ENCODE results near the gene EPB41L4A. TPM values are rescaled to one million over a fixed set of nuclear protein-coding genes. Genes with fewer than 3 reads are reported as not detected.

The EPB41L4A gene
- total RNA-seq, 4 donors from 2014 or later: 8.3 to 33.8 (median 21.6) TPM

GRCh38 chr5:112119969-112120368 is 299.1 kb downstream of the EPB41L4A start:
- no peak for DNase-seq (ENCODE audit: extremely low spot score)
- WGBS: 85% methylated on average over 2 of the region's 2 CpGs
- intact Hi-C loops (cut with DNase I): no loop called here
- Histone ChIP-seq H3K4me1 (no peaks in the 10 kb centered on the region), H3K9me3 (peaks cover 0 to 9% (median 0%) of the 10 kb centered on the region in 4 donors), H3K27ac (replicated peaks in 1 of 4) (no peak overlapping the region), H3K36me3 (no peaks in the 10 kb centered on the region), H3K4me3 (no peak overlapping the region), H3K27me3 (no peaks in the 10 kb centered on the region)
- TF ChIP-seq POLR2AphosphoS5 (IDR thresholded peaks at IDR 0.05) (no peak), CTCF (IDR thresholded peaks at IDR 0.05) (no peak), EP300 (IDR thresholded peaks at IDR 0.05) (no peak), POLR2A (IDR thresholded peaks at IDR 0.05; ENCODE audit: low read depth) (no peak)

GRCh38 chr5:112119508-112119907 is 299.6 kb downstream of the EPB41L4A start:
- WGBS: 79% methylated on average over 3 of the region's 3 CpGs
- DNase-seq (ENCODE audit: extremely low spot score): no peak
- H3K4me3 ChIP-seq: no peak overlapping the region
- H3K9me3 ChIP-seq: peaks cover 0 to 9% (median 0%) of the 10 kb centered on the region in 4 donors
- no peaks in the 10 kb centered on the region for H3K4me1 ChIP-seq
- intact Hi-C loops (cut with DNase I): no loop called here
- no peak overlapping the region for H3K27ac ChIP-seq (replicated peaks in 1 of 4)
- no peaks in the 10 kb centered on the region for H3K36me3 ChIP-seq
- no peaks in the 10 kb centered on the region for H3K27me3 ChIP-seq
- TF ChIP-seq POLR2A (IDR thresholded peaks at IDR 0.05; ENCODE audit: low read depth) (no peak), POLR2AphosphoS5 (IDR thresholded peaks at IDR 0.05) (no peak), CTCF (IDR thresholded peaks at IDR 0.05) (no peak), EP300 (IDR thresholded peaks at IDR 0.05) (no peak)

- Histone ChIP-seq H3K9me3 (peaks cover 0 to 9% (median 0%) of the 10 kb centered on the region in 4 donors), H3K4me1 (no peaks in the 10 kb centered on the region), H3K36me3 (no peaks in the 10 kb centered on the region), H3K4me3 (no peak overlapping the region), H3K27me3 (no peaks in the 10 kb centered on the region), H3K27ac (replicated peaks in 1 of 4) (no peak overlapping the region)
- 73% methylated on average over 1 of the region's 1 CpG for WGBS
- DNase-seq (ENCODE audit: extremely low spot score): no peak
- TF ChIP-seq POLR2A (IDR thresholded peaks at IDR 0.05; ENCODE audit: low read depth): no peak
- intact Hi-C loops (cut with DNase I): no loop called here
Observed at GRCh38 chr5:112117551-112117950, 301.5 kb downstream of the EPB41L4A start.

- Histone ChIP-seq H3K4me1 (no peaks in the 10 kb centered on the region), H3K4me3 (no peak overlapping the region), H3K27me3 (no peaks in the 10 kb centered on the region), H3K9me3 (peaks cover 0 to 9% (median 0%) of the 10 kb centered on the region in 4 donors), H3K36me3 (no peaks in the 10 kb centered on the region), H3K27ac (replicated peaks in 1 of 4) (no peak overlapping the region)
- intact Hi-C loops (cut with DNase I): no loop called here
- DNase-seq (ENCODE audit: extremely low spot score): no peak
- TF ChIP-seq POLR2A (IDR thresholded peaks at IDR 0.05; ENCODE audit: low read depth): no peak
- TF ChIP-seq CTCF (IDR thresholded peaks at IDR 0.05): no peak
- no peak for TF ChIP-seq EP300 (IDR thresholded peaks at IDR 0.05)
Observed at GRCh38 chr5:112116371-112116770, 302.7 kb downstream of the EPB41L4A start.

- H3K27me3 ChIP-seq: no peaks in the 10 kb centered on the region
- no peaks in the 10 kb centered on the region for H3K36me3 ChIP-seq
- no peak overlapping the region for H3K27ac ChIP-seq (replicated peaks in 1 of 4)
- H3K4me1 ChIP-seq: no peaks in the 10 kb centered on the region
- intact Hi-C loops (cut with DNase I): no loop called here
- H3K4me3 ChIP-seq: no peak overlapping the region
- WGBS: 95% methylated on average over 2 of the region's 2 CpGs
- H3K9me3 ChIP-seq: no peaks in the 10 kb centered on the region
- no peak for TF ChIP-seq POLR2A (IDR thresholded peaks at IDR 0.05; ENCODE audit: low read depth)
- TF ChIP-seq POLR2AphosphoS5 (IDR thresholded peaks at IDR 0.05): no peak
- TF ChIP-seq EP300 (IDR thresholded peaks at IDR 0.05): no peak
- no peak for TF ChIP-seq CTCF (IDR thresholded peaks at IDR 0.05)
- no peak for DNase-seq (ENCODE audit: extremely low spot score)
Observed at GRCh38 chr5:112113565-112113964, 305.5 kb downstream of the EPB41L4A start.

Small RNA genes lying within 50 kb of the gene (small RNA-seq; reads per million reads assigned to genes)
- gene AC010265.1: 0 reads per million in 3 donors
- 0 reads per million in 3 donors for gene HMGB3P16
- 4.6 to 19.6 (median 6.4) reads per million in 3 donors for gene SNORA13
